CD14-positive monocyte (primary cell): ENCODE results near the gene PDE8A. TPM values are rescaled to one million over a fixed set of nuclear protein-coding genes. Genes with fewer than 3 reads are reported as not detected.

Experiments used
- DNase-seq, 3 donors: peaks; one replicate each; pipeline ENCODE4 v3.0.0-alpha.2; 2011 to 2022
- H2AFZ ChIP-seq: 2 replicates; pipeline ENCODE4 v1.6.0; 2012; ENCODE audit warnings: mild to moderate bottlenecking, low read depth, low read length, inconsistent platforms; ENCODE audit not compliant: insufficient read depth, poor library complexity, severe bottlenecking
- H3K27ac ChIP-seq, 2 donors: 1 replicate in 1 of 2; 2 replicates in 1 of 2; pipeline ENCODE4 v1.5.1; 2012 to 2013; ENCODE audit warnings: low read length in 2 of 2, control low read depth in 1 of 2, inconsistent platforms in 1 of 2, low read depth in 1 of 2, mild to moderate bottlenecking in 1 of 2
- H3K27me3 ChIP-seq, 2 donors: one replicate each; pipeline versions ENCODE4 v1.6.0 to v1.6.1; 2011 to 2013; ENCODE audit warnings: low read length in 2 of 2; ENCODE audit not compliant: control insufficient read depth in 2 of 2, insufficient read depth in 2 of 2
- H3K36me3 ChIP-seq, 2 donors: replicated peaks in 1 of 2; 1 replicate in 1 of 2; 2 replicates in 1 of 2; pipeline versions ENCODE4 v1.5.1 to v1.6.1; 2012 to 2013; ENCODE audit warnings: low read length in 2 of 2, control low read depth in 1 of 2, inconsistent platforms in 1 of 2, mild to moderate bottlenecking in 1 of 2; ENCODE audit not compliant: insufficient read depth in 2 of 2, control insufficient read depth in 1 of 2
- H3K4me1 ChIP-seq, 2 donors: 1 replicate in 1 of 2; 2 replicates in 1 of 2; pipeline versions ENCODE4 v1.5.1 to v1.6.1; 2012 to 2013; ENCODE audit warnings: low read length in 2 of 2, control low read depth in 1 of 2, inconsistent platforms in 1 of 2, mild to moderate bottlenecking in 1 of 2, moderate library complexity in 1 of 2; ENCODE audit not compliant: insufficient read depth in 2 of 2, control insufficient read depth in 1 of 2
- H3K4me2 ChIP-seq: replicated peaks from 2 replicates; pipeline ENCODE3; 2012; ENCODE audit warnings: low read length, moderate library complexity, mild to moderate bottlenecking; ENCODE audit not compliant: poor library complexity, severe bottlenecking; ENCODE audit errors: extremely low read depth
- H3K4me3 ChIP-seq, 3 experiments: fragments of 200-600 bp in 1 of 3; sonication (generic) in 1 of 3; replicated peaks in 1 of 3; 1 replicate in 2 of 3; 2 replicates in 1 of 3; pipeline ENCODE4 v1.5.1; 2011 to 2013; ENCODE audit warnings: low read length in 3 of 3, mild to moderate bottlenecking in 3 of 3, control low read depth in 2 of 3, low read depth in 2 of 3, inconsistent platforms in 1 of 3, moderate library complexity in 1 of 3
- H3K79me2 ChIP-seq: 2 replicates; pipeline ENCODE4 v1.6.0; 2012; ENCODE audit warnings: mild to moderate bottlenecking, control low read depth, inconsistent platforms, low read length, moderate library complexity; ENCODE audit not compliant: insufficient read depth
- H3K9ac ChIP-seq: 2 replicates; pipeline ENCODE4 v1.6.0; 2017; ENCODE audit warnings: low read length, mild to moderate bottlenecking; ENCODE audit not compliant: insufficient read depth, poor library complexity, severe bottlenecking
- H3K9me3 ChIP-seq, 2 donors: replicated peaks in 1 of 2; 1 replicate in 1 of 2; 2 replicates in 1 of 2; pipeline versions ENCODE4 v1.5.1 to v1.6.1; 2012 to 2013; ENCODE audit warnings: low read length in 2 of 2, control low read depth in 1 of 2; ENCODE audit not compliant: control insufficient read depth in 1 of 2, insufficient read depth in 1 of 2
- H4K20me1 ChIP-seq: 2 replicates; pipeline ENCODE4 v1.6.0; 2012; ENCODE audit warnings: mild to moderate bottlenecking, low read length, control low read depth, moderate library complexity; ENCODE audit not compliant: insufficient read depth
- H3K27ac Mint-ChIP-seq, 7 donors: one replicate each; pipeline ENCODE4 v1.8.0; 2020; ENCODE audit warnings: mild to moderate bottlenecking in 7 of 7, mixed read lengths in 7 of 7, moderate library complexity in 6 of 7, inconsistent platforms in 2 of 7
- H3K27me3 Mint-ChIP-seq, 3 donors: one replicate each; pipeline ENCODE4 v1.8.0; 2021 to 2022; ENCODE audit warnings: low read depth in 3 of 3, mild to moderate bottlenecking in 3 of 3, mixed read lengths in 3 of 3, moderate library complexity in 3 of 3, inconsistent platforms in 1 of 3
- H3K36me3 Mint-ChIP-seq, 2 donors: one replicate each; pipeline ENCODE4 v1.8.0; 2020; ENCODE audit warnings: mixed read lengths in 2 of 2, inconsistent platforms in 1 of 2, mild to moderate bottlenecking in 1 of 2
- H3K4me1 Mint-ChIP-seq: one replicate; pipeline ENCODE4 v1.8.0; 2020; ENCODE audit warnings: mild to moderate bottlenecking, mixed read lengths
- H3K4me3 Mint-ChIP-seq, 2 donors: one replicate each; pipeline ENCODE4 v1.8.0; 2020; ENCODE audit warnings: mild to moderate bottlenecking in 2 of 2, mixed read lengths in 2 of 2, moderate library complexity in 1 of 2
- H3K9me3 Mint-ChIP-seq, 7 donors: one replicate each; pipeline ENCODE4 v1.8.0; 2020 to 2022; ENCODE audit warnings: mixed read lengths in 7 of 7, mild to moderate bottlenecking in 6 of 7, moderate library complexity in 6 of 7, inconsistent platforms in 2 of 7
- WGBS: methylation state at CpG from one replicate; pipeline ENCODE4 v1.1.5; 2013; ENCODE audit warnings: missing lambda C conversion rate; ENCODE audit not compliant: insufficient coverage; 5-methylcytosine and 5-hydroxymethylcytosine counted together
- intact Hi-C, 2 donors: fragments of 100-400 bp; cut with micrococcal nuclease; formaldehyde crosslinking; loops; one replicate each; pipeline versions ENCODE4 v1.15.0 to v1.15.1; 2023
- polyA plus RNA-seq, 3 donors: library from polyadenylated mRNA; depleted of rRNA in 1 of 3; unstranded in 2 of 3; stranded (reverse) in 1 of 3; fragments of 300-500 nt in 2 of 3; fragments of >200 nt in 1 of 3; fragmentation: Illumina TruSeq in 2 of 3; gene quantifications; 1 replicate in 2 of 3; 2 replicates in 1 of 3; pipeline ENCODE4 v1.2.3, GENCODE V29; 2012 to 2021
- TF ChIP-seq, protein P1 (sequence below): fragments of 200-600 bp; IDR thresholded peaks from one replicate; pipeline ENCODE4 v1.8.0; 2022; ENCODE audit warnings: antibody characterized with exemption, mild to moderate bottlenecking

The PDE8A gene
- polyA plus RNA-seq, 3 donors = 2.8 to 33.4 (median 4.9) TPM

DNA sequence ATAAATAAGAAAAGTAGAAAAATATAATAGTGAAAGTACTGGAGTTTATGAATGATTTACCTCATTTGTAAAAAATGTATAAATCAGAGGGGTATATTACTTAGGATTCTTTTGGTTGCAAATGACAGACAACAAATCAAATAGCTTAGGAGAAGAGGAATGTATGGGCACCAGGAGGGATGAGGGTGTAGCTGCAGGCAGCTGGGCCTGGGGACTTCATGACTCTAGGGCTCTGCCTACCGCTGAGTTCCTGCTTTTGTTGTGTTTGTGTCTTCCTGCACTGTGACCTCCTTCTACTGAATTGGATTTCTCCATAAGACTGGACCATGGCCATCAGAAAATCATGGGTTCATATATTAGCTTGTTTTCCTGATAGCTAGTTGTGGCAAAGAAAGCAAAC, 27.9 kb upstream of the PDE8A start:
- H3K4me1 ChIP-seq = peaks cover 6 to 8% of the 10 kb centered on the region in 2 donors
- no peaks in the 10 kb centered on the region for H3K79me2 ChIP-seq
- no peaks in the 10 kb centered on the region for H3K27me3 ChIP-seq
- H3K4me3 Mint-ChIP-seq = no peak overlapping the region
- WGBS = no CpG with 5 or more reads among the region's 1 CpG
- peak overlapping the region in 1 of 7 donors; percentile 9 for H3K27ac Mint-ChIP-seq
- H4K20me1 ChIP-seq = no peaks in the 10 kb centered on the region
- no peak overlapping the region for H3K4me2 ChIP-seq
- intact Hi-C loops = loop anchor here in 1 of 2 donors (5.0 to 10.0 kb wide), 2 partner anchors 51 to 94 kb away; no protein-coding TSS in a partner anchor
- no peaks in the 10 kb centered on the region for H3K36me3 Mint-ChIP-seq
- H3K36me3 ChIP-seq = no peaks in the 10 kb centered on the region
- H3K4me1 Mint-ChIP-seq = peaks cover 9% of the 10 kb centered on the region
- no peak overlapping the region for H3K4me3 ChIP-seq
- no peak for DNase-seq
- peaks cover 2 to 10% (median 3%) of the 10 kb centered on the region in 3 donors for H3K27me3 Mint-ChIP-seq
- H3K9me3 ChIP-seq = no peaks in the 10 kb centered on the region
- TF ChIP-seq, protein P1, sequence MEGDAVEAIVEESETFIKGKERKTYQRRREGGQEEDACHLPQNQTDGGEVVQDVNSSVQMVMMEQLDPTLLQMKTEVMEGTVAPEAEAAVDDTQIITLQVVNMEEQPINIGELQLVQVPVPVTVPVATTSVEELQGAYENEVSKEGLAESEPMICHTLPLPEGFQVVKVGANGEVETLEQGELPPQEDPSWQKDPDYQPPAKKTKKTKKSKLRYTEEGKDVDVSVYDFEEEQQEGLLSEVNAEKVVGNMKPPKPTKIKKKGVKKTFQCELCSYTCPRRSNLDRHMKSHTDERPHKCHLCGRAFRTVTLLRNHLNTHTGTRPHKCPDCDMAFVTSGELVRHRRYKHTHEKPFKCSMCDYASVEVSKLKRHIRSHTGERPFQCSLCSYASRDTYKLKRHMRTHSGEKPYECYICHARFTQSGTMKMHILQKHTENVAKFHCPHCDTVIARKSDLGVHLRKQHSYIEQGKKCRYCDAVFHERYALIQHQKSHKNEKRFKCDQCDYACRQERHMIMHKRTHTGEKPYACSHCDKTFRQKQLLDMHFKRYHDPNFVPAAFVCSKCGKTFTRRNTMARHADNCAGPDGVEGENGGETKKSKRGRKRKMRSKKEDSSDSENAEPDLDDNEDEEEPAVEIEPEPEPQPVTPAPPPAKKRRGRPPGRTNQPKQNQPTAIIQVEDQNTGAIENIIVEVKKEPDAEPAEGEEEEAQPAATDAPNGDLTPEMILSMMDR = no peak
- H3K27ac ChIP-seq = no peak overlapping the region
- H3K9ac ChIP-seq = no peak overlapping the region
- peaks cover 0 to 3% (median 0%) of the 10 kb centered on the region in 7 donors for H3K9me3 Mint-ChIP-seq
- no peak overlapping the region for H2AFZ ChIP-seq

DNA sequence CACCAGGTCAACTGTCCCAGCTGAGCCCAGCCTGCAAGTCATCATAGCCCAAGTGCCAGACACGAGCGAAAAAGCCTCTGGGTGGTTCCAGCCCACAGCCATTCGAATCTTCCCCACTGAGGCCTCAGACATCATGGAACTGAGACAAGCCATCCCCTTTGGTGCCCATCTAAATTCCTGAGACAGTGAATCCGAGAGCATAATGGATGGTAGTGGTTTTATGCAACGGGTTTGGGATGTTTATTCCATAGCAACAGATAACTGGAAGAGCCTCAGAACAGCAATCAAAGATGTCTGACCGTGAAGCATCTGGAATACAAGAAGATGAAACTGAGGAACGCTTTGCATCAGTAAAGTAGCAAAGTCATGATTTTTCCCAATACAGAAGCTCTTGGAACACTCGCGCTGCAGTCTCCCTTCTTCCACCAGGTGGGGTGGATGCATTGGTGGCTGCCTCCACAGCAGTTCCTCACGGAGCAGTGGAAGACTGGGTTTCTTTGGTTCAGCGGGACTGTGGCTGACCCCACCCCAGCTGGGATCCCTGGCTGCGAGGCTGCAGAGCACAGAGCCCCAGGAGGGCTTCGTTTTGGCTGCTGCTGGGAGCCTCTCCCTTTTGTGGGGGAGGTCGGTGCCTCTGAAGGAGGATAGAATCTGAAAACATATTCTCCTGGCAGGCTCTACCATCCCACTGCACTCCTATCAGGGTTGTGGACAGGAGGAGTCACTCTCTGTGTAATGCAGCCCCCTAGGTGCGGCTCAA, 26.4 kb upstream of the PDE8A start:
- TF ChIP-seq, protein P1 = peak; percentile 74
- DNase-seq = peak; percentile 42 to 59 (median 53)
- Histone ChIP-seq H2AFZ (peak overlapping the region; percentile 72), H3K4me3 (peak overlapping the region in 1 of 3 experiments; percentile 63), H3K36me3 (no peaks in the 10 kb centered on the region), H3K4me1 (peaks cover 15 to 23% of the 10 kb centered on the region in 2 donors), H3K9me3 (no peaks in the 10 kb centered on the region), H3K27me3 (no peaks in the 10 kb centered on the region), H3K4me2 (peak overlapping the region; percentile 77), H3K27ac (no peak overlapping the region), H3K9ac (peak overlapping the region; percentile 5), H3K79me2 (no peaks in the 10 kb centered on the region), H4K20me1 (no peaks in the 10 kb centered on the region)
- peaks cover 0 to 10% (median 3%) of the 10 kb centered on the region in 3 donors for H3K27me3 Mint-ChIP-seq
- no peaks in the 10 kb centered on the region for H3K36me3 Mint-ChIP-seq
- WGBS = 0% methylated on average over 7 of the region's 15 CpGs
- no peak overlapping the region for H3K27ac Mint-ChIP-seq
- peak overlapping the region; percentile 52 to 58 for H3K4me3 Mint-ChIP-seq
- H3K4me1 Mint-ChIP-seq = peaks cover 21% of the 10 kb centered on the region
- intact Hi-C loops = loop anchor here in 1 of 2 donors (10.0 kb wide), 1 partner anchor 50 kb away; no protein-coding TSS in a partner anchor
- H3K9me3 Mint-ChIP-seq = peaks cover 0 to 3% (median 0%) of the 10 kb centered on the region in 7 donors
